DOHH2 (cell line): ENCODE data around the gene B9D2.

Experiments used
- EZH2phosphoT487 ChIP-seq: fragments of 200-600 bp; sonication (generic); IDR thresholded peaks from 2 replicates; pipeline ENCODE4 v1.6.1; 2017; ENCODE audit warnings: borderline replicate concordance, mild to moderate bottlenecking, antibody characterized with exemption, low read length, moderate library complexity, mixed read lengths
- TF ChIP-seq, protein P1 (sequence below): fragments of 200-600 bp; sonication (generic); IDR thresholded peaks from one replicate; pipeline ENCODE4 v1.5.1; 2014; ENCODE audit warnings: antibody characterized with exemption, mild to moderate bottlenecking, low read depth, low read length; ENCODE audit not compliant: poor library complexity, severe bottlenecking

DNA sequence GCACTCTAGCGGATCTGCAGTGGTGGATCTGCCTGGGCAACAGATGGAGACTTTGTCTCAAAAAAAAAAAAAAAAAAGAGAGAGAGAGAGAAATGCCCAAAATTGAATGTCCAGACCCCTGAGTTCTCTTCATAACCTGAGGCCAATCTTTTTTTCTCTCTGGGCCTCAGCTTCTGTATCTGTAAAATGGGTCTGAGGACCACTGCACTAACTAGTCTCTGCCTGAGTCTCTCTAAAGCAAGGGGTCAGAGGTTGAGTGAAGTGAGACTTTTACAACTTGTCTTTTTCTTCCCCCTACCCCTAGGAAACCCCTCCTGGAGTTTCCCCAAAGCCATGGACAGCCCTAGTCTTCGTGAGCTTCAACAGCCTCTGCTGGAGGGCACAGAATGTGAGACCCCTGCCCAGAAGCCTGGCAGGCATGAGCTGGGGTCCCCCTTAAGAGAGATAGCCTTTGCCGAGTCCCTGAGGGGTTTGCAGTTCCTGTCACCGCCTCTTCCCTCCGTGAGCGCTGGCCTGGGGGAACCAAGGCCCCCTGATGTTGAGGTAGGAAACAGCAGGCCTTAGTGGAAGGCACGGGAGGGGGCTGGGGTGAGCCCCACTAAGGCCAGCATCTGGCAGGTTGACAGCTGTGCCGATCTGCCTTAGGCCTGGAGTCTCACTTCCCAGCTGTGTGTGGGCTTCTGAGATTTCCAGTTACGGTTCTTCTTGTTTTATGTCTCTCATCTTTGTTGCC lies 14.2 kb upstream of the B9D2 start:
- TF ChIP-seq, protein P1, sequence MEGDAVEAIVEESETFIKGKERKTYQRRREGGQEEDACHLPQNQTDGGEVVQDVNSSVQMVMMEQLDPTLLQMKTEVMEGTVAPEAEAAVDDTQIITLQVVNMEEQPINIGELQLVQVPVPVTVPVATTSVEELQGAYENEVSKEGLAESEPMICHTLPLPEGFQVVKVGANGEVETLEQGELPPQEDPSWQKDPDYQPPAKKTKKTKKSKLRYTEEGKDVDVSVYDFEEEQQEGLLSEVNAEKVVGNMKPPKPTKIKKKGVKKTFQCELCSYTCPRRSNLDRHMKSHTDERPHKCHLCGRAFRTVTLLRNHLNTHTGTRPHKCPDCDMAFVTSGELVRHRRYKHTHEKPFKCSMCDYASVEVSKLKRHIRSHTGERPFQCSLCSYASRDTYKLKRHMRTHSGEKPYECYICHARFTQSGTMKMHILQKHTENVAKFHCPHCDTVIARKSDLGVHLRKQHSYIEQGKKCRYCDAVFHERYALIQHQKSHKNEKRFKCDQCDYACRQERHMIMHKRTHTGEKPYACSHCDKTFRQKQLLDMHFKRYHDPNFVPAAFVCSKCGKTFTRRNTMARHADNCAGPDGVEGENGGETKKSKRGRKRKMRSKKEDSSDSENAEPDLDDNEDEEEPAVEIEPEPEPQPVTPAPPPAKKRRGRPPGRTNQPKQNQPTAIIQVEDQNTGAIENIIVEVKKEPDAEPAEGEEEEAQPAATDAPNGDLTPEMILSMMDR: peak; percentile 65
- TF ChIP-seq EZH2phosphoT487: no peak
